T-helper 1 cell treated with Interleukin-12 subunit alpha and Interleukin-12 subunit beta and Interleukin-4 antibody, amounts not matched to agents 30 μg/mL and 1 μg/mL, for 36 hours (primary cell): Measurements from ENCODE around the gene PLAC1.

ENCODE experiments used
- H3K27ac Mint-ChIP-seq: one replicate; pipeline ENCODE4 v1.8.0; 2021; ENCODE audit warnings: mild to moderate bottlenecking, mixed read lengths
- H3K27me3 Mint-ChIP-seq: one replicate; pipeline ENCODE4 v1.8.0; 2021; ENCODE audit warnings: low read depth, mixed read lengths
- H3K36me3 Mint-ChIP-seq: one replicate; pipeline ENCODE4 v1.8.0; 2021; ENCODE audit warnings: low read depth, mixed read lengths
- H3K4me1 Mint-ChIP-seq: one replicate; pipeline ENCODE4 v1.8.0; 2021; ENCODE audit warnings: low read depth, mixed read lengths
- H3K4me3 Mint-ChIP-seq: one replicate; pipeline ENCODE4 v1.8.0; 2021; ENCODE audit warnings: mild to moderate bottlenecking, moderate library complexity, mixed read lengths
- H3K9me3 Mint-ChIP-seq: one replicate; pipeline ENCODE4 v1.8.0; 2021; ENCODE audit warnings: mixed read lengths

The PLAC1 gene

DNA sequence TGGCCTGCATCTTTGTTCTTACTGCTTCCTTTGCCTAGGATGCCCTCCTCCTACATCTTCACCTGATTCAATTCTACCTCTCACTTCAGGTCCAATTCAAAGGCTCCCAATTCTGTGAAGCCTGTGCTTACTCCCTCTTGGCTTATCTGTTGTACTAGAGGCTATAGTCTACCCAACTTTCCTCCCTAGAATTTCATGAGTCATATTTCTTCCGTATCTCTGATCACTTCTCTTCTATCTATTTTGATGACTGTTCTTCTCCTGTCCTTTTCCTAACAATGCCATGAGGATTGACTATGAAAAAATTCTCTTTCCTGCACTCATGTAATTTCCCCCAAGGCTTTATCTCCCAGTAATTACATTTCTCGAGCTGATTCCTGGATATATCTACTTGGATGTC is 96.3 kb downstream of the PLAC1 start:
- Mint-ChIP-seq H3K9me3 (no peaks in the 10 kb centered on the region), H3K4me3 (no peak overlapping the region), H3K4me1 (no peaks in the 10 kb centered on the region), H3K27ac (no peak overlapping the region), H3K36me3 (no peaks in the 10 kb centered on the region), H3K27me3 (peaks cover 23% of the 10 kb centered on the region)

- Mint-ChIP-seq H3K9me3 (no peaks in the 10 kb centered on the region), H3K4me3 (no peak overlapping the region), H3K36me3 (no peaks in the 10 kb centered on the region), H3K27ac (no peak overlapping the region), H3K27me3 (peaks cover 35% of the 10 kb centered on the region), H3K4me1 (peaks cover 7% of the 10 kb centered on the region)
These were observed 100.1 kb downstream of the PLAC1 start for GRCh38 chrX:134558133-134558532.

- peaks cover 26% of the 10 kb centered on the region for H3K27me3 Mint-ChIP-seq
- H3K4me1 Mint-ChIP-seq: peaks cover 14% of the 10 kb centered on the region
- no peak overlapping the region for H3K27ac Mint-ChIP-seq
- no peak overlapping the region for H3K4me3 Mint-ChIP-seq
- H3K9me3 Mint-ChIP-seq: no peaks in the 10 kb centered on the region
- no peaks in the 10 kb centered on the region for H3K36me3 Mint-ChIP-seq
These were observed 104.0 kb downstream of the PLAC1 start for GRCh38 chrX:134554291-134554690.

- no peak overlapping the region for H3K27ac Mint-ChIP-seq
- H3K4me1 Mint-ChIP-seq: peaks cover 27% of the 10 kb centered on the region
- peaks cover 2% of the 10 kb centered on the region for H3K36me3 Mint-ChIP-seq
- H3K9me3 Mint-ChIP-seq: no peaks in the 10 kb centered on the region
- peaks cover 20% of the 10 kb centered on the region for H3K27me3 Mint-ChIP-seq
- no peak overlapping the region for H3K4me3 Mint-ChIP-seq
These were observed 105.9 kb downstream of the PLAC1 start for GRCh38 chrX:134552351-134552750.

DNA sequence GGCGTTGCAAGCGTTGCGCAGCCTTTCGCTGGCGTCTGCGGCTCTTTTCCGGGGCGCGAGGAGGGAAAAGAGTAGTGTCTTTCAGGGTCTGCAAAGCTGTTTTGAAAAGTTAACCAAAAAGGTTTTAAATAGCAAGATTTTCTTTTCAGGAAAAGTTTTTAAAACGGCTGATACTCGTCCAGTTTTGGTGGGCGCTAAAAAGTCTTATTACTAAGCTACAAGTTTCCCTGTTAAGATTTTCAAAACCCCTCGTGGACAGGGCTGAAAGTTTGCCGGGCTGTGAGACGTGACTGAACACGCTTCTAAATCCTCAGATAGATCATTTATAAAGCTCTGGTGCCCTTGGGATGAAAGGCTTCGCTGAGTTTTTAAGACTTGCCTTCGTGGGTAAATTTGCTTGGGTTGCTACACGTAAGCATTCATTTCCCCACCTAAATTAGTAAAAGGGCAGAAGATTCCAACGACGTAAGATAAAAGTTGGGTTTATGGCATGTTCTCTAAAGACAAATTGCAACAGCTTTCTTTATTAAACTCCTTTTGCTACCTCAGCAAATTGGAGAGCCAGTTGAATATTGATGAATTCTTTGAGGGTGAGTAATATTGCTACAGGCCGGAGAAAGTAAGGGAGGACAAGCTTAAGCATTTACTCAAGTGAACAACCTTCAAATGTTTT is 106.8 kb downstream of the PLAC1 start:
- Mint-ChIP-seq H3K4me1 (peaks cover 27% of the 10 kb centered on the region), H3K27me3 (peaks cover 16% of the 10 kb centered on the region), H3K4me3 (peak overlapping the region; percentile 91), H3K27ac (no peak overlapping the region), H3K9me3 (no peaks in the 10 kb centered on the region), H3K36me3 (peaks cover 2% of the 10 kb centered on the region)

- Mint-ChIP-seq H3K4me3 (peak overlapping the region; percentile 98), H3K27me3 (peaks cover 5% of the 10 kb centered on the region), H3K36me3 (peaks cover 6% of the 10 kb centered on the region), H3K27ac (peak overlapping the region; percentile 99), H3K4me1 (peaks cover 22% of the 10 kb centered on the region), H3K9me3 (no peaks in the 10 kb centered on the region)
These were observed 109.7 kb downstream of the PLAC1 start for GRCh38 chrX:134548257-134549201.

DNA sequence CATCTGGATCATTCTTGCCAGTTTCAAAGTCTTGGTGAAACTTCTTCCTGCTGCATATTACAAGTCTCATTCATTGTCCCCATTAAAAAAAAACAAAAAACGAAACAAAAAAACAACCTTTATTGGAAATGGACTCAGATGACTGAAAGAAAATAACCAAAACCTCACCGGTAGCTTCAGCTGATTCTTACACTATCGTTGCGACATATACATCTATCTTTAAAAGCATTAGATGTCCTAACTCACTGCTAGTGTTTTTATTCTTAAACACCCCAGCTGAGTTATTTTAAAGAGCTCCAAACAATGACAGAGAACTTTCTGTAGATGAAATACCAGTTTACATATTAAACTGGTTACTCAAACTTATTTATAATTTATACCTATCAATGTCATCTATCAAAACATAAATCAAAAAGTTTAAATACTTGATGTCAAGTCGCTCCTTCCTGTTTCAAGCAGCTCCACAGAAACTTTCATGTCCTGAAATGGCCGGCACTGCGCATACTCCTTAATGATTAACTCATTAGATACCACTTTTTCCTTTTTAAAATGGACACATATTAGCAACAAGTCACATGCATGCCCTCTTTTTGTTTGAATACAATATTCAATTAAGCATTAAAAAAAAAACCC is 111.1 kb downstream of the PLAC1 start:
- Mint-ChIP-seq H3K4me3 (no peak overlapping the region), H3K27ac (no peak overlapping the region), H3K27me3 (no peaks in the 10 kb centered on the region), H3K4me1 (peaks cover 32% of the 10 kb centered on the region), H3K9me3 (no peaks in the 10 kb centered on the region), H3K36me3 (peaks cover 6% of the 10 kb centered on the region)

- Mint-ChIP-seq H3K27me3 (no peaks in the 10 kb centered on the region), H3K36me3 (peaks cover 6% of the 10 kb centered on the region), H3K4me3 (no peak overlapping the region), H3K4me1 (peaks cover 32% of the 10 kb centered on the region), H3K9me3 (no peaks in the 10 kb centered on the region), H3K27ac (no peak overlapping the region)
These were observed 112.1 kb downstream of the PLAC1 start for GRCh38 chrX:134546187-134546586.

- Mint-ChIP-seq H3K27me3 (no peaks in the 10 kb centered on the region), H3K4me1 (peaks cover 31% of the 10 kb centered on the region), H3K36me3 (peaks cover 6% of the 10 kb centered on the region), H3K27ac (no peak overlapping the region), H3K9me3 (no peaks in the 10 kb centered on the region), H3K4me3 (no peak overlapping the region)
These were observed 112.8 kb downstream of the PLAC1 start for GRCh38 chrX:134545510-134545909.

GRCh38 chrX:134544513-134545151 is 113.6 kb downstream of the PLAC1 start:
- Mint-ChIP-seq H3K27me3 (no peaks in the 10 kb centered on the region), H3K4me3 (peak overlapping the region; percentile 51), H3K27ac (no peak overlapping the region), H3K4me1 (peaks cover 26% of the 10 kb centered on the region), H3K9me3 (no peaks in the 10 kb centered on the region), H3K36me3 (peaks cover 6% of the 10 kb centered on the region)

GRCh38 chrX:134544135-134544512 is 114.1 kb downstream of the PLAC1 start:
- Mint-ChIP-seq H3K27me3 (no peaks in the 10 kb centered on the region), H3K4me1 (peaks cover 25% of the 10 kb centered on the region), H3K4me3 (no peak overlapping the region), H3K27ac (no peak overlapping the region), H3K36me3 (peaks cover 6% of the 10 kb centered on the region), H3K9me3 (no peaks in the 10 kb centered on the region)

- peaks cover 5% of the 10 kb centered on the region for H3K36me3 Mint-ChIP-seq
- H3K4me1 Mint-ChIP-seq: peaks cover 18% of the 10 kb centered on the region
- H3K27ac Mint-ChIP-seq: no peak overlapping the region
- H3K4me3 Mint-ChIP-seq: peak overlapping the region; percentile 12
- no peaks in the 10 kb centered on the region for H3K27me3 Mint-ChIP-seq
- no peaks in the 10 kb centered on the region for H3K9me3 Mint-ChIP-seq
These were observed 115.0 kb downstream of the PLAC1 start for GRCh38 chrX:134543288-134543687.

GRCh38 chrX:134542485-134542884 is 115.8 kb downstream of the PLAC1 start:
- Mint-ChIP-seq H3K27ac (no peak overlapping the region), H3K4me1 (peaks cover 13% of the 10 kb centered on the region), H3K9me3 (no peaks in the 10 kb centered on the region), H3K4me3 (no peak overlapping the region), H3K36me3 (peaks cover 4% of the 10 kb centered on the region), H3K27me3 (no peaks in the 10 kb centered on the region)

- Mint-ChIP-seq H3K27ac (no peak overlapping the region), H3K4me3 (no peak overlapping the region), H3K27me3 (no peaks in the 10 kb centered on the region), H3K9me3 (no peaks in the 10 kb centered on the region), H3K4me1 (peaks cover 13% of the 10 kb centered on the region), H3K36me3 (peaks cover 4% of the 10 kb centered on the region)
These were observed 116.4 kb downstream of the PLAC1 start for GRCh38 chrX:134541906-134542305.
